Testis (tissue), 2 donors: ENCODE results near the gene TGFBR3.
"Not testable (repeated sequence)": the region's sequence is repeated elsewhere in the genome, so short reads cannot be mapped to it uniquely, and the experiment has no call there.

Experiments
- CTCF ChIP-seq, 3 experiments: fragments of 450-650 bp in 2 of 3; fragments of 200-600 bp in 1 of 3; sonication (generic) in 1 of 3; IDR thresholded peaks; one replicate each; pipeline ENCODE4 v1.5.1; 2016 to 2019; ENCODE audit warnings: antibody characterized with exemption in 3 of 3, mild to moderate bottlenecking in 2 of 3, moderate library complexity in 1 of 3
- POLR2A ChIP-seq: fragments of 450-650 bp; IDR thresholded peaks from one replicate; pipeline ENCODE4 v1.6.1; 2017; ENCODE audit warnings: antibody characterized with exemption, mild to moderate bottlenecking, moderate library complexity

GRCh38 chr1:91852011-91852410 lies 33.9 kb downstream of the TGFBR3 start:
- not testable (repeated sequence) for TF ChIP-seq CTCF (IDR thresholded peaks at IDR 0.05); POLR2A
